T-helper 17 cell (primary cell): Measurements from ENCODE around the gene ABHD14A. TPM values are rescaled to one million over a fixed set of nuclear protein-coding genes. Genes with fewer than 3 reads are reported as not detected.

Source experiments
- ATAC-seq: fragments of 150-1000 bp; cut with Tn5 transposase; 2 replicates; pipeline ENCODE4 v1.10.0; 2021; ENCODE audit warnings: mild to moderate bottlenecking, moderate library complexity
- DNase-seq, 3 donors: peaks; one replicate each; pipeline versions ENCODE4 v3.0.0 to v3.0.0-alpha.2; 2020 to 2021
- H3K9me3 ChIP-seq: one replicate; pipeline ENCODE4 v1.7.0; 2013; ENCODE audit warnings: low read length, mild to moderate bottlenecking; ENCODE audit not compliant: control insufficient read depth, poor library complexity, severe bottlenecking
- H3K27ac Mint-ChIP-seq: one replicate; pipeline ENCODE4 v1.8.0; 2022; ENCODE audit warnings: mild to moderate bottlenecking, moderate library complexity, mixed read lengths
- H3K27me3 Mint-ChIP-seq: one replicate; pipeline ENCODE4 v1.8.0; 2022; ENCODE audit warnings: mixed read lengths
- H3K36me3 Mint-ChIP-seq: one replicate; pipeline ENCODE4 v1.8.0; 2022; ENCODE audit warnings: low read depth, mixed read lengths
- H3K4me1 Mint-ChIP-seq: one replicate; pipeline ENCODE4 v1.8.0; 2022; ENCODE audit warnings: mild to moderate bottlenecking, mixed read lengths
- H3K4me3 Mint-ChIP-seq: one replicate; pipeline ENCODE4 v1.8.0; 2022; ENCODE audit warnings: mild to moderate bottlenecking, moderate library complexity, mixed read lengths
- total RNA-seq, 4 donors: library from RNA in 2 of 4; stranded (reverse) in 2 of 4; gene quantifications; one replicate each; pipeline ENCODE4 v1.2.3 and lab custom pipeline; 2022 to 2026

ABHD14A gene
- total RNA-seq, 2 donors from 2014 or later, result 13.9 to 14.6 TPM

- H3K27me3 Mint-ChIP-seq, result no peaks in the 10 kb centered on the region
- peaks cover 2% of the 10 kb centered on the region for H3K36me3 Mint-ChIP-seq
- ATAC-seq (no peak), DNase-seq (no peak)
- H3K4me3 Mint-ChIP-seq, result peak overlapping the region; percentile 100
- peaks cover 20% of the 10 kb centered on the region for H3K4me1 Mint-ChIP-seq
- H3K9me3 ChIP-seq, result no peaks in the 10 kb centered on the region
- H3K27ac Mint-ChIP-seq, result peak overlapping the region; percentile 99
Observed at GRCh38 chr3:51994530-51994929, 19.7 kb downstream of the ABHD14A start.

GRCh38 chr3:51995346-51996163 is 20.7 kb downstream of the ABHD14A start, which contains the start of gene RPL29:
Gene RPL29, minus strand, starts transcription at chr3:51995895. Its CDS starts 434 bp downstream, at chr3:51995461.
- Mint-ChIP-seq H3K27ac (peak within 1 kb of the TSS; percentile 99), H3K4me3 (peak within 1 kb of the TSS; percentile 100), H3K36me3 (peaks cover 2% of the 10 kb centered on the region), H3K4me1 (peaks cover 20% of the 10 kb centered on the region), H3K27me3 (no peaks in the 10 kb centered on the region)
- H3K9me3 ChIP-seq, result no peaks in the 10 kb centered on the region
- peak; percentile 98 for ATAC-seq
- DNase-seq, result peak; percentile 77 to 88 (median 85)

DNA sequence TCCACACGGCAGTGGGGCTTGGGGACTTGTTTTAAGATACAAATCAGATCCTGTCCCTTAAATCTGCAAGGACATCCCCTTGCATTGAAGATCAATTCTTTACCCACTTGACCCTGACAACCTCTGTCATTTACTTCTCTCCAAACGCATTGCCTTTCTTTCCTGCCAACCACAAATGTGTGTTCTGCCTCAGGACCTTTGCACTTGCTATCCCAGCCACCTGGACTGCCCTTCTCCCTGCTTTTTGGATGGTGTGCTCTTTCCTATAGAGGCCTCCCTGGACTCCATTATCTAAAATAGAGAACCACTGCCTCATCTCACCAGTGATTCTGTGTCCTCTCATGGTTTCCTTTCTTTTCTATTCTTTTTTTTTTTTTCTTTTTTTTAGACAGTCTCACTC is 22.3 kb downstream of the ABHD14A start:
- H3K9me3 ChIP-seq, result no peaks in the 10 kb centered on the region
- H3K4me1 Mint-ChIP-seq, result peaks cover 26% of the 10 kb centered on the region
- no peak for ATAC-seq
- H3K27me3 Mint-ChIP-seq, result no peaks in the 10 kb centered on the region
- H3K36me3 Mint-ChIP-seq, result peaks cover 2% of the 10 kb centered on the region
- no peak for DNase-seq
- H3K4me3 Mint-ChIP-seq, result peak overlapping the region; percentile 67
- peak overlapping the region; percentile 45 for H3K27ac Mint-ChIP-seq

DNA sequence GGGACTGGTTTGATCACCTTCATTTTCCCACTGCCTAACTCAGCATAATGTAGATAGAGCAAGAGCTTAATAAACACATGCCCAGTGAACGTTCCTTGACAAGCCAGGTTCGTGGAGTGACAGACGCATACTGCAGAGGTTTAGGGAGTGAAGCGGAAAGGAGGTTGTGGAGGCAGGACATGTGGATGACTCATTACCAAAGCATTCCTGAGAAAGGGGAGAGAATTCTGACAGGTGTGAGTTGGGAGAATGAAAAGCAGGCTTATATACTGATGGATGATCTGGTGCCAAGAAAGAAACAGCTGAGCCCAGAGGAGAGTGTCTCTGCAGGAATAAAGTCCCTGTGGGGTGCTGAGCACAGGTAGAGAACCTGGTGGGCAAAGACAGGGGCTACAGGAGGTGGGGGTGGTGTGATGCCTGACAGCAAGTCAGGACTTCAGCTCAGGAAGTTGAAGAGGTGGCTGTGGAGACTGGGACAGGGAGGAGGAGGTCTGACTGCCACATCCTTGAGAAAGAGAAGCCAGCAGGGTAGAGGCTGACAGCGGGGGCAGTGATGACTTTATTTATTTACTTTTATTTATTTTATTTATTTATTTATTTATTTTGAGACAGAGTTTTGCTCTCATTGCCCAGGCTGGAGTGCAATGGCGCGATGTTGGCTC is 23.2 kb downstream of the ABHD14A start:
- H3K9me3 ChIP-seq, result no peaks in the 10 kb centered on the region
- no peak overlapping the region for H3K4me3 Mint-ChIP-seq
- H3K27me3 Mint-ChIP-seq, result no peaks in the 10 kb centered on the region
- peaks cover 26% of the 10 kb centered on the region for H3K4me1 Mint-ChIP-seq
- peaks cover 2% of the 10 kb centered on the region for H3K36me3 Mint-ChIP-seq
- DNase-seq, result no peak
- H3K27ac Mint-ChIP-seq, result peak overlapping the region; percentile 45
- ATAC-seq, result no peak

GRCh38 chr3:51998774-51999173 is 23.9 kb downstream of the ABHD14A start:
- peaks cover 2% of the 10 kb centered on the region for H3K36me3 Mint-ChIP-seq
- no peaks in the 10 kb centered on the region for H3K9me3 ChIP-seq
- no peak overlapping the region for H3K27ac Mint-ChIP-seq
- no peak overlapping the region for H3K4me3 Mint-ChIP-seq
- peaks cover 26% of the 10 kb centered on the region for H3K4me1 Mint-ChIP-seq
- no peaks in the 10 kb centered on the region for H3K27me3 Mint-ChIP-seq
- ATAC-seq (no peak), DNase-seq (no peak)

- no peak for DNase-seq
- no peak overlapping the region for H3K4me3 Mint-ChIP-seq
- H3K36me3 Mint-ChIP-seq, result peaks cover 2% of the 10 kb centered on the region
- no peaks in the 10 kb centered on the region for H3K27me3 Mint-ChIP-seq
- no peak for ATAC-seq
- H3K4me1 Mint-ChIP-seq, result peaks cover 23% of the 10 kb centered on the region
- no peak overlapping the region for H3K27ac Mint-ChIP-seq
- no peaks in the 10 kb centered on the region for H3K9me3 ChIP-seq
Observed at GRCh38 chr3:51999846-52000245, 25.0 kb downstream of the ABHD14A start.

GRCh38 chr3:52001443-52001974 is 26.6 kb downstream of the ABHD14A start:
- ATAC-seq, result peak; percentile 97
- no peak overlapping the region for H3K4me3 Mint-ChIP-seq
- H3K36me3 Mint-ChIP-seq, result no peaks in the 10 kb centered on the region
- H3K4me1 Mint-ChIP-seq, result peaks cover 18% of the 10 kb centered on the region
- H3K27me3 Mint-ChIP-seq, result no peaks in the 10 kb centered on the region
- peak; percentile 77 to 83 (median 80) for DNase-seq
- H3K27ac Mint-ChIP-seq, result no peak overlapping the region
- H3K9me3 ChIP-seq, result no peaks in the 10 kb centered on the region

DNA sequence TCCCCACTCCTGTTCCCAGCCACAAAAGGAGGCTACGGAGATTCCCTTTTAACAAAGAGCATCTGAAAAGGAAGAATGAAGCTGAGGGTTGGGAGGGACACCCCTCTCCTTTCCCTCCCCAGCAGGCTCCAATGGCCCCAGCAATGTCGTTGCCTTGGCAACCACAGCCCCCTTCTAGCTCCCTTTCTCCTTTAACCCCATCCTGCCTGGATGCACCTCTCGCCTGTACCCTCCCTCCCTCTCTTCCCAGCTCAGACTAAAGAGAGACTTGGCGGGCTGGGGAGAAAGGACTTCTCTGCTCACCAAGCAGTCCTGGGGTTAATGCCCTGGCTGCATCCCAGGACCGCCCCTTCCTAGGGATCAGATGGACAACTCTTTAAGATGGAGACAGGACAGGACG is 27.9 kb downstream of the ABHD14A start:
- no peaks in the 10 kb centered on the region for H3K36me3 Mint-ChIP-seq
- DNase-seq (no peak), ATAC-seq (no peak)
- no peaks in the 10 kb centered on the region for H3K9me3 ChIP-seq
- peak overlapping the region; percentile 47 for H3K27ac Mint-ChIP-seq
- H3K4me3 Mint-ChIP-seq, result no peak overlapping the region
- peaks cover 12% of the 10 kb centered on the region for H3K4me1 Mint-ChIP-seq
- H3K27me3 Mint-ChIP-seq, result no peaks in the 10 kb centered on the region

DNA sequence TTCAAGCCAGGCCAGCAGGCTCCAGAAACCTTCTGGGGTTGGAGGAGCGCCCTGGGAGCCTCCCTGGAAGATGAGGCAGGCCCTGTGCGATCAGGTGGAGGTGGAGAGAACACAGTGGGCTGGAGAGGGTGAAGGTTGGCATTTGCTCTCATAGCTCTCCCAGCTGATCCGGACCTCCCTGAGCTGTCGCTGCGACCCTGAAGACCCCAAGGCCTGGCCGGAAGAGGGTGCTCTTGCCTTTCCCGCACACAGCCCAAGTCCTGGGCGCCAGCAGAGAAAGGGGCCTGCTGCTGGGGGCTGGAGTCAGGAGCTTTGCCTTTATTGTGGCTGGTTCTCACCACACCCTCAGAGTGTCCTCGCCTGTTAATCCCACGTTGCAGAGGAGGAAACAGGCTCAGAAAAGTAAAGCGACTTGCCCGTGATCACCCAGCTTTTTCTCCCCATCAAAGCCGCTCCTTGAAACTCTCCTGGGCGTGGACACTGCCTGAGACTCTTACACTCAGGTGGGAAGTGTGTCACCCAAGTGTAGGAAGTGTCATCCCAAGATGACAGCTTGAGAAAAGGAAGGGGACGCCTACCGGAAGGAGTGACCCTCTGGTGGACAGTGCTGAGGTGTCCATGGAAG is 29.4 kb downstream of the ABHD14A start:
- H3K4me1 Mint-ChIP-seq, result peaks cover 10% of the 10 kb centered on the region
- no peak overlapping the region for H3K4me3 Mint-ChIP-seq
- H3K36me3 Mint-ChIP-seq, result no peaks in the 10 kb centered on the region
- no peaks in the 10 kb centered on the region for H3K9me3 ChIP-seq
- no peak overlapping the region for H3K27ac Mint-ChIP-seq
- H3K27me3 Mint-ChIP-seq, result no peaks in the 10 kb centered on the region
- ATAC-seq, result no peak
- DNase-seq, result no peak

GRCh38 chr3:52004906-52005395 is 30.1 kb downstream of the ABHD14A start:
- H3K9me3 ChIP-seq, result no peaks in the 10 kb centered on the region
- DNase-seq, result no peak
- H3K4me3 Mint-ChIP-seq, result peak overlapping the region; percentile 68
- peaks cover 10% of the 10 kb centered on the region for H3K4me1 Mint-ChIP-seq
- ATAC-seq, result no peak
- H3K27me3 Mint-ChIP-seq, result no peaks in the 10 kb centered on the region
- no peaks in the 10 kb centered on the region for H3K36me3 Mint-ChIP-seq
- peak overlapping the region; percentile 45 for H3K27ac Mint-ChIP-seq

DNA sequence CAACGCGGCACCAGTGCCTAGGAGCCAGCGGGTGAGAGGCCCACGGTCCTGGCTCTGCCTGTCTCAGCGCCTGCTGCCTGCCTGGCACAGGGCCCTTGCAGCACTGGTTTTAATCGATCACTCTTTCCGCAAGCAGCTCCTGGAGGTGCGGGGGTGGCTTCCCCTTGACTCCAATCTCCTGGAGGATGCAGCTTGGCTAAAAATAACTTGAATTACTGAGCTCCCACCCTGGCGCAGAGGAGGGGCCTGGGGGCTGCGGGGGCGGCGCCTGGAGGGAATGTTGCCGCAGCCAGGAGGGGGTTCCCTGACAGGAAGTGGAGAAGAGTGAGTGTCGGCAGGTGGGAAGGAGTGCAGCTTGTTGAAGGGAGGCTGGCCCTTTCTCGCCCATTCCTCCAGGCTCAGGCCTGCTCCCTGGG is 30.7 kb downstream of the ABHD14A start:
- DNase-seq (no peak), ATAC-seq (no peak)
- Mint-ChIP-seq H3K4me3 (no peak overlapping the region), H3K36me3 (no peaks in the 10 kb centered on the region), H3K27ac (peak overlapping the region; percentile 45), H3K4me1 (peaks cover 10% of the 10 kb centered on the region), H3K27me3 (no peaks in the 10 kb centered on the region)
- H3K9me3 ChIP-seq, result no peaks in the 10 kb centered on the region

DNA sequence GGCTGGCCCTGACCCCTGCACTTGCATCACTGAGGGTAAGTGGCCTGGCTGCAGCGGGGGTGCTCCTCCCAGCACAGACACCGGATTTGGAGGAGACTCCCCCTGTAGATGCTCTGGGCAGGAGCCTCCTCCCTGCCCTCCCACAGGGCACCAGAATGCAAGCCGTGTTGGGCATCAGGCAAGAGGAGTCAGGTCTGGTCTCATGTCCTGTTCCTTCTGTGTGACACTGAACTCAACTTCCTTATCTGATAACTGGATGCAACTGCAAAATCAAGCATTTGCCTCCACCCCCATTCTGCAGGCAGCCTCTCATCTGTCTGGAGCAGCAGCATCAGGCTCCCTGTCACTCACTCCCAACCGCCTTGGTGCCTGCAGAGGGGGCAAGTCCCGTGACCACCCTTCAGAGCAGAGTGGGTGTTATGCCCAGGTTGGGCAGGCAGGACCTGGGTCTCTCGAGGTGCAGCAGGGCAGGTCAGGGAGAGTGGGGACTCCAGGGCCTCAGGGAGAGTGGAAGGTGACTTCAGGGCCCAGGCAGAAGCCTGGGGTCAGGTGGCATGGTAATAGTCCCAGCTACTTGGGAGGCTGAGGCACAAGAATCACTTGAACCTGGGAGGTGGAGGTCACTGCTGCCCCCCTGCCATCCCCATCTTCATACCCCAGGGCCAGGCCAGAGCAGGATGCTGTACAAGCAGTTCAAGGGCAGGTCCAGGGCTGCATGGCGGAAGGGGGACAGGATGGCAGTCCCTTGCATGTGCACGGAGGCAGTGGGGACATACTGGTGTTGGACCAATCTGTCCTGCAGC is 31.4 kb downstream of the ABHD14A start:
- peak overlapping the region; percentile 45 for H3K27ac Mint-ChIP-seq

More for the DNA sequence above, 31.4 kb downstream of the ABHD14A start:
- H3K4me1 Mint-ChIP-seq, result peaks cover 10% of the 10 kb centered on the region
- DNase-seq, result no peak
- no peaks in the 10 kb centered on the region for H3K9me3 ChIP-seq
- ATAC-seq, result no peak
- H3K27me3 Mint-ChIP-seq, result no peaks in the 10 kb centered on the region
- H3K36me3 Mint-ChIP-seq, result no peaks in the 10 kb centered on the region
- no peak overlapping the region for H3K4me3 Mint-ChIP-seq
